ENCODE results near the gene FNDC3B.

Gene FNDC3B

DNA sequence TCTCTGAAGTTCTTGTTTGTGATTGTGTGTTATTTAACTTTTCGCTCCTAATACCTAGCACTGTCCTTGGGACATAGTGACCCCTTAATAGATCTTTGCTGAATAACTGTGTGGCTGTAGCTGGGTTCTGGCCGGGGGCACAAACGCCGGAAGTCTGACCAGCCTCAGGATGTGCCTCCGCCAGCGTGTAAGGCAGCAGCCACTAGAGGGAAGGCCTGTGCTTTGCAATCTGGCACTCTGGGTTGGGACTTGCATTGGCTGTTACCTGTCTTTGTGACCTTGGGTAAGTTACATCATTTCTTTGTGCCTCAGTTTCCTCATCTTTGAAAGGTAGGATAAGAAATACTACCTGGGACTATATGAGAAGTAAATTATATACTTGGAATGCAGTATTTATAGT lies 250.2 kb downstream of the FNDC3B start:
- no peak for DNase-seq (ENCODE audit: low spot score)

GRCh38 chr3:172290457-172290856 lies 251.1 kb downstream of the FNDC3B start:
- DNase-seq (ENCODE audit: low spot score), result no peak

GRCh38 chr3:172291650-172292049 lies 252.3 kb downstream of the FNDC3B start:
- DNase-seq (ENCODE audit: low spot score), result no peak

- no peak for DNase-seq (ENCODE audit: low spot score)
Measured at GRCh38 chr3:172292422-172292821, 253.0 kb downstream of the FNDC3B start.

DNA sequence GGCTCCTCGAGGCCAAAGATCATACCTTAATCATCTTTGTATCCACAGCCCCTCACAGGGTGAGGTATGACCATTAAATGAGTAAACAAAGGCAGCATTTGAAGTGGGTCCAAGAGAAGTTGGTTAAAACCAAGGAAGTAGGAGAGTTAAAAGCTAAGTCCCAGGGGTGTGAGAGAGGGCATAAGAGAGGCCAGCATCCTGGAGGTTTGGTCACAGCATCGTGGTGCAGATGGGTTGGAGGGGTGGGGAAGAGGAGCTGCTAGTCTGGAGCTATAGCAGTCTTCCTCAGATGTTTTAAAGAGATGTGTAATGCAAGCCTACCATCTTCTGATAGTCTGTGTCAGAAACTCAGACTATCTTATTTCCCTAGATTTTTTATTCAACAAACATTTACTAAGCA lies 253.7 kb downstream of the FNDC3B start:
- no peak for DNase-seq (ENCODE audit: low spot score)

DNA sequence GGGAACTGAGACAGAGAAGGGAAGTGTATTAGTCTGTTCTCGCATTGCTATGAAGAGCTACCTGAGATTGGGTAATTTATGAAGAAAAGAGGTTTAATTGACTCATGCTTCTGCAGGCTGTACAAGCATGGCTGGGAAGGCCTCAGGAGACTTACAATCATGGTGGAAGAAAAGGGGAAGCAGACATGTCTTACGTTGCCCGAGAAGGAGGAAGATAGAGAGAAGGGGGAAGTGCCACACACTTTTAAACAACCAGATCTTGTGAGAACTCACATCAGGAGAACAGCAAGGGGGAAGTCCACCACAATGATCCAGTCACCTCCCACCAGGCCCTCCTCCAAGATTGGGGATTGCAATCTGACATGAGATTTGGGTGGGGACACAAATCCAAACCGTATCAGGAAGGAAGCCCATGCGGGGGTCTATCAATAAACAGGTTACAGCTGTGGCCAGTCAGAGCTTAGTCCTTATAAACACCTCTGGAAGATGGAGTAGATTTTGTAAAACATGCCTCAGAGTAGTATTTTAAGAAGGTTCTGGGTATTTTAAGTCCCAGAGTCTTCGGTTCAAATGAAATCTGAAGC lies 254.9 kb downstream of the FNDC3B start:
- no peak for DNase-seq (ENCODE audit: low spot score)

DNA sequence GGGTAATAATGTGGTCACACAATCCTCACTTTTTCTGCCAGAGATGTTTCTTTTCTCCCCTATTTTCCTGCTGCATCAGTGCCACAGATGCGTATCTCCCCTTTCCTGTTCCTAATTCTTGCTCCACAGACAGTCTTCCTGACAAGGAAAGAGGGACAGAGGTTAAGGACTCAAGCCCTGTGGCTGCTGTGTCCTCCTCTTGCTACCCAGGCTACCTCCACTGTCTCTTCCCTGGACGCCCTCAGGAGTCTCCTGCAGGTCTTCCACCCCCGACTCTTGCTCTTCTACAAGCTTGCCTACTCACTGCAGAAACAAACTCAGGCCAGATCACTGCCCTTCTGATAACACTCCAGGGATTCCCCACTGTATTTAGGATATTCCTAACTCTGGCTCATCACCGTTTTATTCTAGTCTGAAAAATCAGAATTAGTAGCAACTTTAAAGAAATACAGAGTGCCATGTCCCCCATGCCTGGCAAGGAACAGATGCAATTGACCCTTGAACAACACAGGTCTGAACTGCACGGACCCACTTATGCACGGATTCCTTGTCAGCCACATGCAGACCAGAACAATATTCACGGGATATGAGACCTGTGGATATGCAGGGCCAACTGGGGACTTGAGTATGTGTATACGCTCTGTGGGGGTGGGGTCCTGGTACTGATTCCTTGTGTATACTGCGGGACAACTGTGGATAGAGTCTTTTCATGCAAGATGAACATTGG lies 257.0 kb downstream of the FNDC3B start:
- DNase-seq (ENCODE audit: low spot score), result no peak

DNA sequence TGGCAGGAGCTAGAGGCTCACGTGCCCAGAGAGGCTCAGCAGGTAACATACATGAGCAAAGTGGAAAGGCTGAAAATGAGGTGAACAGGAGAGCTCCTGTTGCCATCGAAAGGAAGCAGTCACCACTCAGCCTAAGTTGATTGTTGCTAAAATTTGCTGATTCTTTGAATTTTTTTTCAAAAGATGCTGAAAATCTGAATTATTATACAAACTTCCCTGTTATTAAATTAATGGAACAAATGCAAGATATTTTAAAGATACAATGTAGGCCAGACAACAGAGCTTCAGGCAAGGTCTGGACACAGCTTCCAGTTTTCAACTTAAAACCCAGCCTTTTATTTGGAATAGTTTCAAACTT lies 257.6 kb downstream of the FNDC3B start:
- no peak for DNase-seq (ENCODE audit: low spot score)

DNA sequence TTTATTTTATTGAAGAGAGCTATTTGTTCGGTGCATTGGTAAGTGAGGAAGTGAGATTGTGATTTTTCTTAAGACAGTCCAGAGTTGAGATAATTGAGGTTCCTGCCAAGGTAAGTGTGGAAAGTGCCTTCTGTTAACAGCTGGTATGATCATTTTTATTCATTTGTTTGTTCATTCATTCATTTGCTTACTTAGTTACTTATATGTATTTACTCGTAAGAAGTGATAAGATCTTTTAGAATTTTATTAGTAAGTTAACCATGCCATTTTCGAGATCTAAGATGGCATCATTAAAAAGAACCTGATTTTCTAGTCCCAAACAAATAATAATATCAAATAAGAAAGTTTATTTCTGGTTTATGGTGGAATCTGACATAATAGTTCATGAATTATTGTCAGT lies 258.9 kb downstream of the FNDC3B start:
- DNase-seq (ENCODE audit: low spot score), result no peak

GRCh38 chr3:172300187-172300586 lies 260.8 kb downstream of the FNDC3B start:
- DNase-seq (ENCODE audit: low spot score), result no peak

GRCh38 chr3:172300862-172301261 lies 261.5 kb downstream of the FNDC3B start:
- no peak for DNase-seq (ENCODE audit: low spot score)

GRCh38 chr3:172302203-172302602 lies 262.8 kb downstream of the FNDC3B start:
- DNase-seq (ENCODE audit: low spot score), result no peak

DNA sequence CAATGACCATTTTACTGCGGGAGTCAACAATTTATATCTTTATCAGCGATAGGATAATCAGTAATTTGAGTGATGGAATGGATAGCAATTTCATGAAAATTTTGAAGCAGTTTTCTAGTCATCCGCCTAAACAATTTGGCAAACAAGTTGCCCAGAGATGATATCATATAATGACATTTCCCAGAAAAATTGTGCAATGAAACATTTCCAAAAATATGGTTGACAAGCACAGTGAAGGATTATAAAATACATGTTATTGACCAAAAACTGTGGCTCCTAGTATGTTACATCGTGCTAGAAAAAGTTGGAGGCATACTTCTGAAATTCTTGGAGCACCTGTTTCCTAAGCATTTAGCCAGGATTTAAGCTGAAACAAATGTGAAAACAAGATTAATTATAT lies 263.8 kb downstream of the FNDC3B start:
- no peak for DNase-seq (ENCODE audit: low spot score)

GRCh38 chr3:172303941-172304558 lies 264.7 kb downstream of the FNDC3B start:
- no peak for DNase-seq (ENCODE audit: low spot score)

DNA sequence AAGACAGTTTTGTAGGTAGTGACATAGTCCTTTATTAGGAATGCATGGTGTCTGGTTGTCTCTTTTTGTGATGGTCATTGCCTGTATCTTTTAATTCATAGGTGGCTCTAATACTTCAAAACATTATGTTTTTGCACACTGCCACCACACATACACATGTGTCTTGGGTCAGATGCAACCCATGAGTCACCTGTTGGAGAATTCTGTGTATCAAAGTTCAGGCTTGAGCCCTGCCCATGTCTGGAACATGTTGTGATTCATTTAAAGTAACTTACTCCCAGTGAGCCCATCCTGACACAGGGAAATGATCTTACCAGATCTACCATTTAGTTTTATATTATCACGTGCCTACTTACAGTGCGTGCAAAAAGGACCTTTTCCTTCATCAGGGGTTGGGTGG lies 266.2 kb downstream of the FNDC3B start:
- no peak for DNase-seq (ENCODE audit: low spot score)

GRCh38 chr3:172305974-172306373 lies 266.6 kb downstream of the FNDC3B start:
- no peak for DNase-seq (ENCODE audit: low spot score)

- DNase-seq (ENCODE audit: low spot score), result no peak
Measured at GRCh38 chr3:172307141-172307560, 267.8 kb downstream of the FNDC3B start.

GRCh38 chr3:172309059-172309458 lies 269.7 kb downstream of the FNDC3B start:
- no peak for DNase-seq (ENCODE audit: low spot score)

DNA sequence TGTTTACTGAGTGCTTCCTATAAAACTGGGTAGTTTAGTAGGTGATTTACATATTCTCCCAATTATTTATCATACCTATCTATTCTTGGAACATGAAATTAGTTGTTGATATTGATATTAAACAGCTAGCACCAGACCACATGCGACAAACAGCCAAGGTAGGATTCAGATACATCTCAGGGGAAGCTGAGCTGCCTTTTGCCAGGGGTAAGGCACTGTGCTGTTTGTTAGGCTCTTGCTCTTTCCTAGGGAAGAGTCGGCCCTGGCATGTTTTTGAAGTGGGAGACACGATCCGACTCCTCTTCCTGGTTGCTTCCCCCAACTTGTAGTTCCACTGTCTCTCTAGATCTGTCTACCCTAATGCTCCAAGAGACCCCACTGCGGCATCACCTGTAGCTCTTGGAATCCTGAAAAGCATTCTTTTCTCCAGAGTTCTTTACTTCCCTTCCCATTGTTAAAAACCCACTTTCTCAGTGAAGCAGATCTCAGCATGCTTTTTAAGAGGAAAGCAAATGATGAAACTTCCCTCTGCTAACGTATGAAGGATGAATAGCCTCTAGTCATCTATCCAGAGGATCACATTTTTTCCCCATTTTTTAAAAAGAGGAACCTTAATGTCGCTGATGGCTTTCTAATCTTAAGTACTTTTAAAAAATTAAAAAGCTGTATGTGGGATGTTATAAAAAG lies 270.5 kb downstream of the FNDC3B start:
- DNase-seq (ENCODE audit: low spot score), result no peak

DNA sequence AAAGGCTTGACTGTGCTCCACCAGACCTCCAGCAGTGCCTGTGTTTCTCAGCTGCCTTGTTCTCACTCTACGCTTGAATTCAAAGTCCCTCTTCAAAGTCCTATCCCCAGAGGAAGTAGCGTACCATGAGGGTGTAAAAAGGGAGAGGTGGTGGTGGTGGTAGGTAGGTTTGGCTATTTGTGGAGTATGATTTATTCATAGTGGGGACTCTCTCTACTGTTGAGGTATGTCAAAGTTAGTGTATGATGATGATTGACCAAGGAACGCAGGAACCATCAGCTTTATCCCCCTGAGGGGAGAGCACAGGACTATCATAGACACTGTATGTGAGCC lies 271.0 kb downstream of the FNDC3B start:
- DNase-seq (ENCODE audit: low spot score), result no peak

DNA sequence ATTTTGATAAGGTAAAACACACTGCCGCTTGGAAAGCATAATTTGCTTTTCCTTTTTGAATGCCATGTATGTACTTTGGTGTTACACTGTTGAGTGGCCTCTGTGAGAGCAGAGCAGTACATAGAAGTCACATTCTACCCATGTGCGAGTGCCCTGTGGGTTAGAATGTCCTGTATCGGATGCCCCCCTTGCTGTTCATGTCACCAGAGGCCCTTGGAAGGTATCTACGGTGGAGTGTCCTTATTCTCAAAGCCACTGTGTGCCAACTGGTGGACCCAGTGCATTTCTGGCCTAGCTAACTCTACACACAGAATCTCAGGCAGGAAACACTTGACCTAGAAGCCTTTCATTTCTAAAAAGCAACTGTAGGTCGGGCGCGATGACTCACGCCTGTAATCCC lies 271.8 kb downstream of the FNDC3B start:
- no peak for DNase-seq (ENCODE audit: low spot score)

DNA sequence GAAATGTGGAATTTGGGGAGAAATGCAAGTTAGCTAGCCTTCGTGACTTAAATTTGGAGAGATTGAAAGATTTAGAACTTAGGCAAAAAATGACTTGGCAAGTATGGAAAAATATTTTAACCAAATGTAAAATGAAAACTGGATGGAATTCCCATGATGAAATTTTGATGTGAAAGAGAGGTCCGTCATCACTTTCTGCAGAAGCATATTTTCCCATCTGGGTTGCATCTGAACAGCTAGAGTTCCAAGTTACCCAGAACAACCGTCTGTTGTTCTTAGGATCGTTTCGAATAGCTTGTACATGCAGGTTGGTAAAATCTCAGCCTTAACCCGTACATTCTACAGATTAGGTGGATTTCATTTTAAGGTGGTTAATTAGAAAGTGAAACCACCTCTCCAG lies 272.6 kb downstream of the FNDC3B start:
- DNase-seq (ENCODE audit: low spot score), result no peak

DNA sequence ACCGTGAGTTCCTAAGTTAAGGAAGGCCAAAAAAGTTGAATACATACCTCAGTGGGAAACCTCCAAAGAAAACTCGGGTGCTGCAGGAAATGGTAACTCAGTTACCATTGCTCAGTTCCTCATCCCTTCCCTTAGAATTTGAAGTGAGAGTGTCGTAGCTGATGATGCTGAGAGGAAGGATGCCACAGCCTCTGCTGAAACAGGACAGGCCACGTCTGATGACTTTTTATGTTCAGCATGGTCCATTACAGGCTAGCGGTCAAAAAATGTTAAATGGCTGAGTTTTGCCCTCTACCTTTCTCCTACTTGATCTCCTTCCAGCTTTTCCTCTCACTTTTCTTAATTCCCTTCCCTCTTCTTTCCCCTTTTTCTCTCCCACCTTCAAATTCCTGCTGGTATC lies 273.3 kb downstream of the FNDC3B start:
- no peak for DNase-seq (ENCODE audit: low spot score)

Data from cerebellar cortex (tissue), 1 donor.